Posterior vena cava (tissue), 2 donors: ENCODE measurements around the gene SNTB2. TPM values are rescaled to one million over a fixed set of nuclear protein-coding genes. Genes with fewer than 3 reads are reported as not detected.
A peak's percentile ranks its signal among the peaks of the same experiment; 100 is the strongest.
"Not testable (repeated sequence)": the region's sequence is repeated elsewhere in the genome, so short reads cannot be mapped to it uniquely, and the experiment has no call there.

Experiments
- DNase-seq: peaks from one replicate; pipeline ENCODE4 v3.0.0-alpha.2; 2020; ENCODE audit warnings: low spot score
- intact Hi-C, 2 donors: fragments of 100-400 bp; cut with DNase I; formaldehyde crosslinking; loops; one replicate each; pipeline versions ENCODE4 v1.14.1 to v1.14.2; 2022 to 2023
- total RNA-seq, 2 donors: library from RNA; stranded (reverse); fragmentation: NEBNext Ultra II Directional; extraction: Animal tissue kit (Norgen Biotek cat#: 25700); gene quantifications; one replicate each; pipeline ENCODE4 v1.2.1, GENCODE V29; 2021
- donor health status: DM: yes; HTN: yes; CAD: no.
- donor health status: DM: yes; HTN: yes; CAD: no.

Gene SNTB2
- total RNA-seq, 2 donors from 2014 or later: 53.8 to 59.5 TPM

DNA sequence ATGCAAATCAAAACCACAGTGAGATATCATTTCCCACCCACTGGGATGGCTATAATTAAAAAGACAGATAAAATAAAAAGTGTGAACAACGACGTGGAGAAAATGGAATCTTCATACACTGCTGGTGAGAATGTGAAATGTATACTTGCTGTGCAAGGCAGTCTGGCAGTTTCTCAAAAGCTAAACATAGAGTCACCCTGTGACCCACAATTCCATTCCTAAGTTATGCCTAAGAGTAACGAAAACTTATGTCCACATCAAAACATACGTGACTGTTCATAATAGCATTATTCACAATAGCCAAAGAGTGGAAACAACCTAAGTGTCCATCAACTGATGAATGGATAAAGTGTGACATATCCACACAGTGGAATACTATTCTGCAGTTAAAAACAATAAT is 86.0 kb downstream of the SNTB2 start:
- intact Hi-C loops: no loop called here
- no peak for DNase-seq

DNA sequence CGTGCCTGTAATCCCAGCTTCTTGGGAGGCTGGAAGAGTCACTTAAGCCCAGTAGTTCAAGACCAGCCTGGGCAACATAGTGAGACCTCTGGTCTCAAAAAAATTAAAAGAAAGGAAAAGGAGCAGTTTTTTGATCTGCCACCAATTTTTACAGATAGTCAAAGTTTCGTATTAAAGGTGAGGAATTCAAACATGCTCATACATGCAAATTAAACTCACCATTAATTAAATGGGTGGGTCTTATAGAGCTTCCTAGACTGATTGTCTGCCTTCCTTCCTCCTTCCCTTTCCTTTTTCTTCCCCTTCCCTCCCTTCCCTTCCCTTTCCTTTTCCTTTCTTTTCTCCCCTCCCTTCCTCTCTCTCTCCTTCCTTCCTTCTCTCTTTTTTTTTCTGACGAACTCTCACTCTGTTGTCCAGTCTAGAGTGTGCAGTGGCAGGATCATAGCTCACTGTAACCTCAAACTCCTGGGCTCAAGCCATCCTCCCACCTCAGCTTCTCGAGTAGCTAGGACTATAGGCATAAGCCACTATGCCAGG is 87.8 kb downstream of the SNTB2 start:
- DNase-seq: no peak
- intact Hi-C loops: no loop called here

DNA sequence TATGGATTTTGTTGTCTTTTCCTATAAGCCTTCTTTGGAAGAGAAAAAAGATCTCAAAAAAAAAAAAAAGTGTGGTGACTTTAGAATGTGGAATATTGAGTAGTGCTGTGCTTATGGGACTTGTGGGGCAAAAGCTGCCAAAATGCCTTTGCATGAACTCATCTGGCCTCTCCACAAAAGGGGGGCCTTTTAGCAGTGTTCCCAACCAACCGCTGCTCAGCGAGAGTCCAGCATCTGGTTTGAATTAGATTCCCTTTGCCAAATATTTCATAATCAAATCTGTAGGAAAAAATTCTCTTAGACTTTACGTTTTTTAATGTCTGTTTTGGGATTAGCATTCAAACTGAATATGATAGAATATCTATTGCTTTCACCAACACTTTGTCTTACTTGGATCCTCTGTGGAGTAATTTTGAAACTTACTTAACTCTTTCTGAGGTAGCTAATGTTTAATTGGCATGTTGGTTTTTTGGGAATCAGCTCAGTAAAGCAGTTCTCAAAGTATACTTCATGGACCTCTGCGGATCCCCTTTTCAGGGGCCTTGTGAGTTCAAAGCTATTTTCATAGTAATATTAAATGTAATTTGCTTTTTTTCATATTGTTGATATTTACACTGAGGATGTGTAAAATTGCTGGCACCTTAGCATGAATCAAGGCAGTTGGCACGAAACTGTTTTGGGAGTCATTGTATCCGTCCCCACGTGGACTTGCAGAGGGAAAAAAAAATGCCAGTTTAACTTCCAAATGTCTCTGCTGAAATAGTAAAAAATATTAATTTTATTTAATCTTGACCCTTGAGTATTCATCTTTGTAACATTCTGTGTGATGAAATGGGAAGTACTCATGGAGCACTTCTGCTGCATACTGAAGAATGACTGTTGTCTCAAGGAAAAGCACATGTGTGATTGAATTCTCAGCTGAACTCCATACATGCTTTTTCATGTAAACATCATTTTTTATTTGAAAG is 89.5 kb downstream of the SNTB2 start:
- intact Hi-C loops: no loop called here
- DNase-seq: no peak

DNA sequence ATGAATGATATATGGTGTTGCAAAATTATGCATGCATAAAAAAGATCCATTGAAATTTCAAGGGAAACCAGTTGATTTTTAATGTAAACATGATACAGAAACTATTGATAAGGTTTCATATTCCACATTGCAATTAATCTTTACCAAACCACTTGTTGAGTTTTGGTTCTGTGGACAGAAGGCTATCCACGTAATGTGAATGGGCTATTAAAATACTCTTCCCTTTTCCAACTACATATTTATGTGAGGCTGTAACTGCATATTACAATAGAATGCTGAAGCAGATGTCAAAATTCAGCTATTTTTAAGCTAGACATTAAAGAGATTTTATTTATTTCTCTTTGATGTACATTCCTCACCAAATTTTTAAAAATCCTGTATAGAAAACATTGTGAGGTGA is 90.4 kb downstream of the SNTB2 start:
- intact Hi-C loops: no loop called here
- DNase-seq: no peak

DNA sequence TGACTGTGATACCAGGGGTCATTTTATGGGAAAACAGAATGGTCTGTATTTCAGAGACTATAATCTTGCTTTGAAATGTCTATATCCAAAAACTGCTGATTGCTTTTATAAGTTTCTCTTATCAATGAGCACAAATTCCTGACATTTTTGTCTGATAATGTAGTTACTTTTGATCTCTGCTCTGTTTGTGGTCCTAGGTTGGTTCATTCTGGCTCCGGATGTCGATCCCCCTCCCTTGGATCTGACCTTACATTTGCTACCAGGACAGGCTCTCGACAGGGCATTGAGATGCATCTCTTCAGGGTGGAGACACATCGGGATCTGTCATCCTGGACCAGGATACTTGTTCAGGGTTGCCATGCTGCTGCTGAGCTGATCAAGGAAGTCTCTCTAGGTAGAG is 96.9 kb downstream of the SNTB2 start:
- no peak for DNase-seq
- intact Hi-C loops: no loop called here

DNA sequence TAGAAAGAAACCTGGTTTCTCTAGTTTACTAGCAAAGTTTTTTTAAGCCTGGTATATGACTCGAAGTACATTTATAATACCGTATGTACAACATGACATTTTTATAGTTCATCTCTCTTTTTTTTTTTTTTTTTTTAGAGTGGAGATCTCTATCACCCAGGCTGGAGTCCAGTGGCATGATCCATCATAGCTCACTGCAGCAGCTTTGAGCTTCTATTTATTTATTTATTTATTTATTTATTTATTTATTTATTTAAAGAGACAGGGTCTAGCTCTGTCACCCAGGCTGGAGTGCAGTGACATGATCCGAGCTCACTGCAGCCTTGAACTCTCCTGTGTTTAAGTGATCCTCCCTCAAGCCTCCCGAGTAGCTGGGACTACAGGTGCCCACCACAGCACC is 98.3 kb downstream of the SNTB2 start:
- intact Hi-C loops: loop anchor here (5.0 kb wide), 2 partner anchors 133 to 138 kb away; no protein-coding TSS in a partner anchor
- no peak for DNase-seq

DNA sequence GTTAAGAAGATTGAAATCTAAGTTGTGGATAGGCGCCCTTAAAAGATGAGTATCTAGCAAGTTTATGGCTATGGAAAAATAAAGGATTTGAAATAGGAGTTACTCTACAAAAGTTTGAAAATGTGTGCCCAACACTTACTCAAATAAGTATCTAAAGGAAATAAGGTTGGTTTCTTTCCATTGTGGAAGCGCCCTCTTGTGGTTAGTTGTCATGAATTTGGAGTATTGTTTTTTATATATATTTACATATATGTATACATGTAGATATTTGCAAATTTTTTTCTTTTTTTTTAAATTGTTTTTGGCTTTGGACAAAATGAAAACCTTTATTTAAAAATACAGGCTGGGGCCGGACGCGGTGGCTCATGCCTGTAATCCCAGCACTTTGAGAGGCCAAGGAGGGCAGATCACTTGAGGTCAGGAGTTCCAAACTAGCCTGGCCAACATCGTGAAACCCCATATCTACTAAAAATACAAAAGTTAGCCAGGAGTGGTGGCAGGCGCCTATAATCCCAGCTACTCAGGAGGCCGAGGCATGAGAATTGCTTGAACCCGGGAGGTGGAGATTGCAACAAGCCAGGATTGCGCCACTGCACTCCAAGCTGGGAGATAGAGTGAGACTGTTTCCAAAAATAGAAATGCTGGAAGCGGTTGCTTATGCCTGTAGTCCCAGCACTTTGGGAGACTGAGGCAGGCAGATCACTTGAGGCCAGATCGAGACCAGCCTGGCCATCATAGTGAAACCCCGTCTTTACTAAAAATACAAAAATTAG is 100.2 kb downstream of the SNTB2 start:
- intact Hi-C loops: loop anchor here (5.0 kb wide), 2 partner anchors 135 to 140 kb away; no protein-coding TSS in a partner anchor

DNA sequence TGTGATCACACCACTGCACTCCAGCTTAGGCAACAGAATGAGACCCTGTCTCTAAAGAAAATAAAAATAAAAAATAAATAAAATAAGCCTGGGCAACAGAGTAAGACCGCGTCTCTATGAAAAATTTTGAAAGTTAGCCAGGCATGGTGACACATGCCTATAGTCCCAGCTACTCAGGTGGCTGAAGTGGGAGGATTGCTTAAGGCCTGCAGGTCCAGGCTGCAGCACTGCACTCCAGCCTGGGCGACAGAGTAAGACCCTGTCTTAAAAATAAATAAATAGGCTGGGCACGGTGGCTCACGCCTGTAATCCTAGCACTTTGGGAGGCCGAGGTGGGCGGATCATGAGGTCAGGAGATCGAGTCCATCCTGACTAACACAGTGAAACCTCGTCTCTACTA is 104.7 kb downstream of the SNTB2 start:
- intact Hi-C loops, DNase-seq: not testable (repeated sequence)

More for the DNA sequence above, 100.2 kb downstream of the SNTB2 start:
- peak; percentile 90 for DNase-seq

DNA sequence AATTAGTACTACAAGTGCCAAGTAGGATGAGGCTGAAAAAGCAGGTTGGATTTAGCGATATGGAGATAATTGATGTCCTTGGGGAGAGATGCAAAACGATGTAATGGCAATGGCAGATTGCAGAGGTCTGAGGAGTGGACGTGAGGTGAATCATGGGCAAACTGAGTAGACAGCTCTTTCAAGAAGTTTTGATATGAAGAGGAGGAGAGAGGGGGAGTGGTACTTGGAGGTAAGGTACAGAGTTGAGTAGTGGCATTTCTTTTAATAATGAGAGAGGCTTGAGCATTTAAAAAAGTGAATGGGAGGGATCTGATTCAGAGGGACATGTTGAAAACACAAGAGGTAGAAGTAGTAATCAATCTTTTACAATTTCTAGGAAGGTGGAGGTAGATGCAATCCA is 106.4 kb downstream of the SNTB2 start:
- intact Hi-C loops: no loop called here
- DNase-seq: no peak

DNA sequence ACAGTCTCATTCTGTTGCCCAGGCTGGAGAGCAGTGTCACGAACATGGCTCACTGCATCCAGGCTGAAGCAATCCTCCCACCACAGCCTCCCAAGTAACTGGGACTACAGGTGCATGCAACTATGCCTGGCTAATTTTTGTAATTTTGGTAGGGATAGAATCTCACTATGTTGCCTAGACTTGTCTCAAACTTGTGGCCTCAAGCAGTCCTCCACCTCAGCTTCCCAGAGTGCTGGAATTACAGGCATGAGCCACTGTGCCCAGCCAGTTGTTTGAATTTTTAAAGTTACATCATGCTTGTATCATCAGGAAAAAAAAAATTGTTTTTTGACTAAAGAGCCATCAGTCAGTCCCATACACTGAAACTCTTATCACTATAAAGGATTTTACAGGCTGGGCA is 107.1 kb downstream of the SNTB2 start:
- intact Hi-C loops: no loop called here
- no peak for DNase-seq

DNA sequence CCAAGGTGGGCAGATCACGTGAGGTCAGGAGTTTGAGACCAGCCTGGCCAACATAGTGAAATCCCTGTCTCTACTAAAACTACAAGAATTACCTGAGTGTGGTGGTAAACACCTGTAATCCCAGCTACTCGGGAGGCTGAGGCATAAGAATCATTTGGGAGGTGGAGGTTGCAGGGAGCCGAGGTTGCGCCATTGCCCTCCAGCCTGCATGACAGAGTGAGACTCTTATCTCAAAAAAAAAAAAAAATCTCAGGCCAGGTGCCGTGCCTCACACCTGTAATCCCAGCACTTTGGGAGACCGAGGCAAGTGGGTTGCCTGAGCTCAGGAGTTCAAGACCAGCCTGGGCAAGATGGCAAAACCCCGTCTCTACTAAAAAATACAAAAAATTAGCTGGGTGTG is 109.8 kb downstream of the SNTB2 start:
- intact Hi-C loops: not testable (repeated sequence)

DNA sequence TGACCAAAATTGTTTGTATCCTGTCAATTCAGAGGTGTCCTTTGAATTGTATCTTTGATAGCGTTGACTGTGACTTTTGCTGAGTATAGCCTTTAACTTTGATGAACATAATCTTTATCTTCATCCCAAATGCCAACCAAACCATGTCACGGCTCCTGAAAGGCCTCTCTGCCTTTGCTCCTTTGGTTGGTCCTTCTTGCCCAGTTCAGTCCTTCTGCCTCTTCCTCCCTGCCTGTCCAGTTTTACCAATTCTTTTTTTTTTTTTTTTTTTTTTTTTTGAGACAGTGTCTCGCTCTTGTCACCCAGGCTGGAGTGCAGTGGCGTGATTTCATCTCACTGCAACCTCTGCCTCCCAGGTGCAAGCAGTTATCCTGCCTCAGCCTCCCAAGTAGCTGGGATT is 111.3 kb downstream of the SNTB2 start:
- intact Hi-C loops: no loop called here
- DNase-seq: no peak

More for the DNA sequence above, 109.8 kb downstream of the SNTB2 start:
- not testable (repeated sequence) for DNase-seq

DNA sequence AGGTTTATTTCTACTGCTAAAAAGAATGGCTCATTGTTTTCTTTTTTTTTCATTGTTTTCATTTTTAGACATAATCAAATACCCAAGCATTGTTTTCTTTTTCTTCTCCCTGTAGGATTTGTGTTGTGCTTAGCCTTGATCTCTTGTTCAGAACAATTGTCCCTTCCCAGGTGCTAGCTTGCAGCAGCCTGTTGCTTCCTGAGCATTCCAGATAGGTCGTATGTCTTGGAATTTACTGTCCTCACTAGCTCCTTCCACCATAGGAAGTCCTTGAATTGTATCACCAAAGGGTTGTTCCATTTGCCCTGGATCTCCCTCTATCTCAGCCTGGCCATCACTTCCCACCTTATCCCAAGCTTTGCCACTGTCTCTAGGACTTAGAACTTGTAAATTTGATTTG is 114.2 kb downstream of the SNTB2 start:
- intact Hi-C loops: loop anchor here in 1 of 2 donors (10.0 kb wide), 1 partner anchor 396 kb away; no protein-coding TSS in a partner anchor

DNA sequence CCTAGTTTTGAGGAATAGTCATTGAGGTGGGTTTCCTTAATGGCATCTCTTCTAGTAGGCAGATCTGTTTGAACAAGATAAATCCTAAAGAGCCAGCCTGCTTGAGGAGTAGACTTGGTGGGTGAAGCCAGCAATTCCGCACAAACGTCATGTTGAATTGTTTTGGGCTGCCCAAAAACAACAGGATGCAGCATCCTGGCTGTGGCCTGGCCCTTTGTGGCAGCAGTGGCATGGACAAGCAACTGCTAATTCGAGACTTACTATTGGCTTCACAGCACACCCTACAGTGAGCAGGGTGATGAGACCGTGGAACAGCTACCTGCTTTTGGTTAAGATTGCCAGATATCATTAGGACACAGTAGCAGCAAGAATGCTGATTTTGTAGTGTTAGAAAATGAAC is 114.9 kb downstream of the SNTB2 start:
- no peak for DNase-seq
- intact Hi-C loops: loop anchor here in 1 of 2 donors (10.0 kb wide), 1 partner anchor 397 kb away; no protein-coding TSS in a partner anchor

More for the DNA sequence above, 114.2 kb downstream of the SNTB2 start:
- DNase-seq: no peak

DNA sequence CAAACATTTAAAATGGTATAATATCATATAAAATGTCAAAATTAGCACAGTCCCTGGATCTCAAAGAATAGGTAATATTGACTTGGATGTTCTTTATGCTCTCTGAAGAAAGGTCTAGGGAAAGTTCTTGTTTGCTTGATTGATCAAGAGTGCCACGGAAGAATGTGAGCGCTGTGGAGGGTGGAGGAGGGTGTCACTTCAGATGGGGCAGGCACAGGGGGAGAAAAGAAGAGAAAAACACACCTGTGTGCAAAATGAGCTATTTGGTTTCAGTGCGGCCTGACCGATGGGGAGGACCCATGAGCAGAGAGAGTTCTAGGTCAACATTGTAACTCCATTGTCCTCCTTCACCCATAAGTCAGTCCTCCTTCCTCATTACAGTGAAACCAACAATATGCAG is 115.3 kb downstream of the SNTB2 start:
- DNase-seq: peak; percentile 25
- intact Hi-C loops: loop anchor here in 1 of 2 donors (10.0 kb wide), 1 partner anchor 398 kb away; no protein-coding TSS in a partner anchor

DNA sequence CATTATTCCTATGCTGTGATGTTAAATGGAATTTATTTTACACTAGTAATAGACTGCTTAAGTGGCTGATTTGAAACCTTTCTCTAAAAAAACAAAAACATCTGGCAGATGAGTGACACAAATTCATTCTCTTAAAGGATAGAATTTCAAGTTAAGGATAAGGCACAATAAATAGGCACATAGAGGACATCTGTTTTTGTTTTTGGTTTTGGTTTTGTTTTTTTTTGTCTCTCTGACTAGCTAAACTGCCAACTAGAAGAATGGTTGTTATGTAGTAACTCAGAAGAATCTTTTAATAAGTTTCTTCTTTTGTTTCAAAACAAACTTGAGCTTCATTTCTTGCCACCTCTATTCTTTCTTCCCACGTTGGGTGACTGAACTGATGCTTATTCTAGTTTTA is 119.1 kb downstream of the SNTB2 start:
- intact Hi-C loops: loop anchor here in 1 of 2 donors (10.0 kb wide), 1 partner anchor 401 kb away; no protein-coding TSS in a partner anchor
- no peak for DNase-seq

DNA sequence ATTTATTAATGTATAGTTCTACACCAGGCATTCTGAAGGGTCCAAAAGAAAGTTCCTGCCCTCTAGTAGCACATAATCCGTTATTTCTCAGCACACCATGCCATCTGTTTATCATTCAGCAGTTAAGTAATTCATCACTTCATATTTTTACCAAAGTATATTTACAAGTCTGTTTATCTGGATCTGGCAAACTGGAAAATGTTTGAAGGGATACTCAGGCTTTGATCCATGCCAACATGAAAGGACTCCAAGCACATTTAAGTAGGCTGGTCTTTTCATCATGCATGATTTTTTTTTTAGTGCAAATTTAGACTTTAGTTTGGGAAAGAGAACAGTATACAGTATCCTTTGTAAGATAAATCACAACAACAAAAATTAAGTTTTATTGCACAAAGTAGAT is 120.1 kb downstream of the SNTB2 start:
- intact Hi-C loops: loop anchor here in 1 of 2 donors (10.0 kb wide), 1 partner anchor 402 kb away; no protein-coding TSS in a partner anchor

DNA sequence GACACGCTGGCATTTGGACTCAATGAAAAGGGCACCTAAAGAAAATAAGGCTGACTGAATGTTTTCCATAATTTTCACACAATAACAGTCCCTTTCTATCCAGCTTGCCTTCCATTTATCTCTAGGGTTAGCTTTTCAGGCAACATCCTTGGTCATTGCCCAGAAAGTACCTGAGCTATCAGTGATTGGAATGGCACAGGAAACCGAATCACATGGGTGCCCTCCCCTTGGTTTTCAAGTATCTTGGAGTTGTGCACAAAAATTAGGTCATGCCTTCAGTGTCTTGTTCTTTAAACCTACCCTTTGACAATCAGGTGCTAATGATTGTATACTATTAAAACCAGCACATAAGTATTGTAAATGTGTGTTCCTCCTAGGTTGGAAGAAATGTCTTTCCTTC is 120.9 kb downstream of the SNTB2 start:
- intact Hi-C loops: loop anchor here in 1 of 2 donors (10.0 kb wide), 1 partner anchor 403 kb away; no protein-coding TSS in a partner anchor
- DNase-seq: no peak

More for the DNA sequence above, 120.1 kb downstream of the SNTB2 start:
- DNase-seq: no peak

DNA sequence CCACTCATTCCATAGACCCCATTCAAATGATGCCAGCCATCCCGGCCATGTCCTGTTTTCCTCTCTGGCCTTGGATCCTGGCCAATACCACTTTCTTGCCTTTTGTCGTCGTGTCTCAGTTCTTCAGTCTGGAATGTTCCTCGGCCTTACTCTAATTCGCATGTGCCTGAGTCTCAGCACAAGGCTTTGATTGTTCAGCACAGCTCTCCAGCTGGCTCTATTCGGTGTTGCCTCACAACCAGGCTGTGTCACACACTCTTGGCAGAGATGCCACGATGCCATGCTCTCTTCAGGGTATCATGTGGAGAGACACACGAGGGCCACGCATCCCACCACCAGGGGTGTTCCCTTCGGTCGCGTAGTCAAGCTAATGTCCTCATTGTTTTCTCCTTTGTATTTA is 122.4 kb downstream of the SNTB2 start:
- peak; percentile 78 for DNase-seq
- intact Hi-C loops: loop anchor here in 1 of 2 donors (10.0 kb wide), 1 partner anchor 405 kb away; no protein-coding TSS in a partner anchor
